ENCODE data around the gene PTH2. TPM values are rescaled to one million over a fixed set of nuclear protein-coding genes. Genes with fewer than 3 reads are reported as not detected.

Gene PTH2
- total RNA-seq, 1 experiment from 2014 or later, result 0.96 TPM

DNA sequence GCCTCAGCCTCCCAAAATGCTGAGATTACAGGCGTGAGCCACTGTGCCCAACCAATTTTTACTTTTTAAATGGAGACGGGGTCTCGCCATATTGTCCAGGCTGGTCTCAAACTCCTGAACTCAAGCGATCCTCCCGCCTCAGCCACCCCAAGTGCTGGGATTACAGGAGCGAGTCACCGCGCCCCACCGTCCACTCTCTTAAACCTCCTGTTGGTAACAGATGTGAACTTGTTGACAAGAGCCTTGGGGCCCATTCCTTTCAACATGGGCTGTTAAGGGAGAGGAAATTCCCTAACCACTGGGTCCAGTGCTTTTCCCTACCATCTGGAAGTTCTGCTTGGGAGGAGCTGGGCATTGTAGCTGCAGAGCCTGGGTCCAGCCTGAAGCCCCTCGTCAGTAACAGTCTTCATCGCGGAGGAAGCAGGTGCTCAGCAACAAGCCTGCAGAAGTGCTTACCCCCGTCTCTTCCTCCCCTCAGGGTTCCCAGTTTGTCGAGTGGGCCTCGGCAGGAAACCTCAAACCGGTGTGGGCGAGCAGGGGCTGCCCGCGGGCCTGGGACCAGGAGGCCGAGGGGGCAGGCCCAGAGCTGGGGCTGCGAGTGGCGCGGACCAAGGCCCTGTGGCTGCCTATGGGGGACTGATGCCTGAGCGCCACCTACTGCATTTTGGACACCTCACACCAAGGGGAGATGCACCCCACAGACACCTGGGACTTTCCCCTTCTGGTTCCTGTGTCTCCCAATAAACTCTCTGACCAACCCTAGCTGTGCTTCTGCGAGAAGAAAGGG lies 46.8 kb upstream of the PTH2 start:
- Histone ChIP-seq H3K27ac (ENCODE audit: insufficient read length, low read depth, low read length) (no peak overlapping the region), H4K91ac (ENCODE audit: insufficient read length, low read depth, low read length) (no peak overlapping the region)
- no peak overlapping the region for H3K27ac Mint-ChIP-seq

More for the DNA sequence above, 46.8 kb upstream of the PTH2 start:
- Histone ChIP-seq H4K8ac (replicated peaks; ENCODE audit: insufficient read length, low read depth, low read length) (no peak overlapping the region), H2BK15ac (ENCODE audit: low read depth, low read length) (no peak overlapping the region), H3K79me1 (ENCODE audit: insufficient read depth, low read depth, low read length, poor library complexity, severe bottlenecking) (no peaks in the 10 kb centered on the region), H3K4ac (ENCODE audit: low read depth, low read length) (no peak overlapping the region), H3K9me3 (ENCODE audit: control insufficient read depth, low read depth, low read length) (no peaks in the 10 kb centered on the region), H3K9ac (ENCODE audit: extremely low read depth, insufficient read length, low read length) (no peak overlapping the region), H3T11ph (ENCODE audit: low read length) (no peak overlapping the region), H2BK5ac (ENCODE audit: insufficient read length, low read length) (no peak overlapping the region), H2BK120ac (ENCODE audit: low read depth, low read length, poor library complexity, severe bottlenecking) (no peak overlapping the region), H3K23me2 (ENCODE audit: insufficient read length, low read depth, low read length, poor library complexity, severe bottlenecking) (no peaks in the 10 kb centered on the region), H3K27me3 (ENCODE audit: insufficient read depth, low read length) (no peaks in the 10 kb centered on the region; the same call in 1 of the 2 replicates), H4K20me1 (ENCODE audit: control insufficient read depth, insufficient read depth, insufficient read length) (no peaks in the 10 kb centered on the region), H3K4me2 (ENCODE audit: insufficient read depth, insufficient read length, low read length) (no peak overlapping the region), H2AFZ (ENCODE audit: low read length) (no peak overlapping the region), H3K18ac (ENCODE audit: insufficient read length, low read depth, low read length) (no peak overlapping the region), H3K23ac (ENCODE audit: insufficient read length, low read depth, low read length) (no peak overlapping the region), H3K79me2 (ENCODE audit: insufficient read depth, low read length) (no peaks in the 10 kb centered on the region), H2BK12ac (ENCODE audit: insufficient read length, low read depth, low read length) (no peak overlapping the region), H3K14ac (ENCODE audit: insufficient read depth, low read length) (no peak overlapping the region), H3K56ac (ENCODE audit: insufficient read length, low read depth, low read length) (no peak overlapping the region), H3K4me1 (ENCODE audit: insufficient read depth, low read length) (peaks cover 3% of the 10 kb centered on the region; the same call in 1 of the 2 replicates), H4K5ac (ENCODE audit: insufficient read length, low read depth, low read length) (no peak overlapping the region), H2AK5ac (ENCODE audit: insufficient read length, low read length) (no peak overlapping the region), H2BK20ac (ENCODE audit: low read depth, low read length, poor library complexity, severe bottlenecking) (no peak overlapping the region)
- Mint-ChIP-seq H3K4me1 (peaks cover 6 to 18% of the 10 kb centered on the region in 2 experiments), H3K4me3 (no peak overlapping the region), H3K9me3 (no peaks in the 10 kb centered on the region), H3K27me3 (ENCODE audit: low read depth) (peaks cover 6% of the 10 kb centered on the region), H3K36me3 (ENCODE audit: insufficient read depth in 1 of 3, low read depth in 3 of 3) (peaks cover 5 to 22% (median 18%) of the 10 kb centered on the region in 3 experiments; a peak in 5 of 7 replicates)
- peak; percentile 43; the same call in 2 of the 3 replicates for TF ChIP-seq CTCF (conservative IDR thresholded peaks at IDR 0.05)
- peak; percentile 44 for DNase-seq
- WGBS (ENCODE audit: extremely low coverage, insufficient read length, low lambda C conversion rate), result no CpG with 5 or more reads among the region's 25 CpGs
